HepG2 (cell line): Measurements from ENCODE around the gene EEPD1. TPM values are rescaled to one million over a fixed set of nuclear protein-coding genes. Genes with fewer than 3 reads are reported as not detected.

Experiments
- BCLAF1 ChIP-seq: fragments of 450-650 bp; IDR thresholded peaks from 2 replicates; pipeline ENCODE4 v1.6.1; 2017; ENCODE audit warnings: mild to moderate bottlenecking
- DRAP1 ChIP-seq: IDR thresholded peaks from 2 replicates; pipeline ENCODE4 v1.6.1; 2016; ENCODE audit warnings: missing genetic modification reagents, missing compliant biosample characterization
- MXD1 ChIP-seq: sonication (generic); formaldehyde crosslinking; IDR thresholded peaks from 2 replicates; pipeline ENCODE4 v1.4.0; 2020; ENCODE audit warnings: mild to moderate bottlenecking, missing genetic modification reagents
- NFE2L2 ChIP-seq: fragments of 150-350 bp; IDR thresholded peaks from 2 replicates; pipeline ENCODE4 v1.6.1; 2014; ENCODE audit warnings: low read length
- ZHX2 ChIP-seq, 2 experiments: sonication (generic) in 1 of 2; formaldehyde crosslinking in 1 of 2; IDR thresholded peaks; 2 replicates each; pipeline versions ENCODE4 v1.6.1 to v1.9.0; 2014 to 2022; ENCODE audit warnings: antibody characterized with exemption in 1 of 2, borderline replicate concordance in 1 of 2, inconsistent platforms in 1 of 2, low read depth in 1 of 2, missing genetic modification reagents in 1 of 2
- ZNF224 ChIP-seq: sonication (generic); formaldehyde crosslinking; IDR thresholded peaks from 2 replicates; pipeline ENCODE4 v1.5.0; 2020; ENCODE audit warnings: mild to moderate bottlenecking, missing genetic modification reagents
- ZNF572 ChIP-seq: sonication (generic); formaldehyde crosslinking; IDR thresholded peaks from 2 replicates; pipeline ENCODE4 v1.5.1; 2020; ENCODE audit warnings: mild to moderate bottlenecking, missing genetic modification reagents
- ZNF691 ChIP-seq: sonication (generic); formaldehyde crosslinking; IDR thresholded peaks from 2 replicates; pipeline ENCODE4 v1.4.0; 2020; ENCODE audit warnings: missing genetic modification reagents, low read depth, mild to moderate bottlenecking, borderline replicate concordance
- ZNF83 ChIP-seq: sonication (generic); formaldehyde crosslinking; IDR thresholded peaks from 2 replicates; pipeline ENCODE4 v1.4.0; 2020; ENCODE audit warnings: missing genetic modification reagents, mild to moderate bottlenecking, borderline replicate concordance
- ZNF839 ChIP-seq: sonication (generic); formaldehyde crosslinking; IDR thresholded peaks from 2 replicates; pipeline ENCODE4 v1.4.0; 2020; ENCODE audit warnings: missing genetic modification reagents, mild to moderate bottlenecking, borderline replicate concordance
- polyA plus RNA-seq, 8 experiments: library from polyadenylated mRNA; depleted of rRNA in 3 of 8; stranded (reverse) in 7 of 8; unstranded in 1 of 8; fragments of >200 nt; fragmentation: Illumina TruSeq in 4 of 8; extraction: Trizol in 4 of 8; gene quantifications; 2 replicates each; pipeline versions ENCODE4 v1.2.1 to v1.2.3, GENCODE V29; 2011 to 2016; ENCODE audit warnings: low read depth in 4 of 8, missing spikeins in 1 of 8, mixed read lengths in 1 of 8; ENCODE audit not compliant: insufficient read depth in 1 of 8
- total RNA-seq, 5 experiments: library from RNA; depleted of rRNA; stranded (reverse); fragments of >200 nt; fragmentation: Illumina TruSeq; extraction: Trizol; gene quantifications; 2 replicates each; pipeline ENCODE4 v1.2.3, GENCODE V29; 2016; ENCODE audit warnings: low read depth in 1 of 5

EEPD1 gene
- total and polyA plus RNA-seq, 2 of the 13 experiments (the other 11 are each of a cell fraction or from before 2014, with no cell fraction given) = 10.1 to 16.4 TPM

- TF ChIP-seq ZHX2 (IDR thresholded peaks at IDR 0.05; ENCODE audit: low read depth) (no peak), ZHX2 (CRISPR knock-in tag; IDR thresholded peaks at IDR 0.05; ENCODE audit: borderline replicate concordance) (no peak), ZNF224 (CRISPR knock-in tag) (no peak), ZNF83 (CRISPR knock-in tag) (no peak), MXD1 (no peak), ZNF572 (no peak), ZNF839 (CRISPR knock-in tag) (no peak), BCLAF1 (no peak), NFE2L2 (no peak), ZNF691 (CRISPR knock-in tag) (no peak), DRAP1 (CRISPR knock-in tag) (no peak)
Observed at GRCh38 chr7:36264913-36265516, 112.0 kb downstream of the EEPD1 start (continued).
